Measurements from ENCODE around the gene LETM1. TPM values are rescaled to one million over a fixed set of nuclear protein-coding genes. Genes with fewer than 3 reads are reported as not detected.

The LETM1 gene
- total RNA-seq, 1 donor from 2014 or later = 60.3 TPM

DNA sequence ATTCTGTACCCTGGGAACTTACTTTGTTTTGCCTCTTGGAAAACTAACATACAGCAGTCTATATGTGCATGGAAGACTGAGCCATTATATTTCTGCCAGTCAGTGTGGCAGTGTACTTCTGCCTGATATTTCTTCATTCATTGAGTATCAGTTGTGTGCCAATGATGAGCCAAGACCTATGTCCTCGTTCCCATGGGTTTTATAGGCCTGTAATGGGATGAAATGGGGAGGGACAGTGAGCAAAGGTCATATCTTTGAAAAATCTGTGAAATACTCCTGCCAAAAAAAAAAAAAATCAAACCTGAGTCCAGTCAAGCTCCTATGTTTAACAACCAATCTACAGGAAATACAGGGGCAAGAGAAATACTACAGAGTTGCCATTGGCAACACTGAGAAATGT lies 24.4 kb upstream of the LETM1 start:
- Histone ChIP-seq H2AFZ (ENCODE audit: low read depth, low read length) (no peak overlapping the region), H3K27ac (ENCODE audit: low read depth, low read length) (no peak overlapping the region), H3K4me2 (ENCODE audit: low read length) (no peak overlapping the region), H3K4me3 (ENCODE audit: insufficient read depth, low read depth, low read length) (no peak overlapping the region), H3K27me3 (ENCODE audit: insufficient read depth, low read length) (no peaks in the 10 kb centered on the region), H3K9me3 (ENCODE audit: insufficient read depth, low read depth, low read length) (no peaks in the 10 kb centered on the region), H3K9ac (ENCODE audit: low read length) (no peak overlapping the region), H3K4me1 (ENCODE audit: insufficient read depth, low read length) (peaks cover 5% of the 10 kb centered on the region), H4K20me1 (ENCODE audit: insufficient read depth, low read length) (peaks cover 60% of the 10 kb centered on the region), H3K79me2 (ENCODE audit: insufficient read depth, low read length) (peaks cover 98% of the 10 kb centered on the region), H3K36me3 (ENCODE audit: insufficient read depth, low read length) (no peaks in the 10 kb centered on the region)
- Mint-ChIP-seq H3K27ac (ENCODE audit: unreplicated experiment) (no peak overlapping the region), H3K4me1 (ENCODE audit: low read depth, unreplicated experiment) (peaks cover 15% of the 10 kb centered on the region), H3K9me3 (ENCODE audit: unreplicated experiment) (no peaks in the 10 kb centered on the region), H3K27me3 (ENCODE audit: low read depth, unreplicated experiment) (no peaks in the 10 kb centered on the region), H3K4me3 (ENCODE audit: unreplicated experiment) (no peak overlapping the region), H3K36me3 (ENCODE audit: low read depth, unreplicated experiment) (no peaks in the 10 kb centered on the region)
- no peak for FAIRE-seq
- DNase-seq (ENCODE audit: low read depth) = no peak
- TF ChIP-seq EZH2 (IDR thresholded peaks at IDR 0.05; ENCODE audit: insufficient read depth, low read length) = no peak
- TF ChIP-seq, protein P1, sequence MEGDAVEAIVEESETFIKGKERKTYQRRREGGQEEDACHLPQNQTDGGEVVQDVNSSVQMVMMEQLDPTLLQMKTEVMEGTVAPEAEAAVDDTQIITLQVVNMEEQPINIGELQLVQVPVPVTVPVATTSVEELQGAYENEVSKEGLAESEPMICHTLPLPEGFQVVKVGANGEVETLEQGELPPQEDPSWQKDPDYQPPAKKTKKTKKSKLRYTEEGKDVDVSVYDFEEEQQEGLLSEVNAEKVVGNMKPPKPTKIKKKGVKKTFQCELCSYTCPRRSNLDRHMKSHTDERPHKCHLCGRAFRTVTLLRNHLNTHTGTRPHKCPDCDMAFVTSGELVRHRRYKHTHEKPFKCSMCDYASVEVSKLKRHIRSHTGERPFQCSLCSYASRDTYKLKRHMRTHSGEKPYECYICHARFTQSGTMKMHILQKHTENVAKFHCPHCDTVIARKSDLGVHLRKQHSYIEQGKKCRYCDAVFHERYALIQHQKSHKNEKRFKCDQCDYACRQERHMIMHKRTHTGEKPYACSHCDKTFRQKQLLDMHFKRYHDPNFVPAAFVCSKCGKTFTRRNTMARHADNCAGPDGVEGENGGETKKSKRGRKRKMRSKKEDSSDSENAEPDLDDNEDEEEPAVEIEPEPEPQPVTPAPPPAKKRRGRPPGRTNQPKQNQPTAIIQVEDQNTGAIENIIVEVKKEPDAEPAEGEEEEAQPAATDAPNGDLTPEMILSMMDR (IDR thresholded peaks at IDR 0.05; ENCODE audit: insufficient read depth, low read depth, low read length) = no peak

DNA sequence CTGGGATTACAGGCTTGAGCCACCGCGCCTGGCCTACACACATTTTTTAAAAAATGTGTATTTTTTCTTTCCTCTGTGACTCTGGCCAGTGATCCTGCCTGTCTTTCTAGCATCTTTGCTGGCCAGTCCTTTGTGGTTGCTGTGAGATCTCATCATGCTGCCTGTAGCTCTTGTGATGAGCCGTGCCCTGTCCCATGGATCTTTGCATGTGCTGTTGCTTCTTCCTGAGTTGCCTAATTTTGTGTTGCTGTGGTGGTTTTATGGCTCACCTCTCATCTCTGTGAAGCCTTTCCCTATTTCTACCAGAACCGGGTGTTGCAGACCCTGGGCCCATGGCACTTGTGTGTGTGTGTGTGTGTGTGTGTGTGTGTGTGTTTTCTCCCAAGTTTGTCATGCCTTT lies 23.5 kb upstream of the LETM1 start:
- peaks cover 15% of the 10 kb centered on the region for H3K4me1 Mint-ChIP-seq (ENCODE audit: low read depth, unreplicated experiment)
- H3K9me3 ChIP-seq (ENCODE audit: insufficient read depth, low read depth, low read length) = no peaks in the 10 kb centered on the region
- no peaks in the 10 kb centered on the region for H3K27me3 ChIP-seq (ENCODE audit: insufficient read depth, low read length)
- no peak overlapping the region for H3K27ac ChIP-seq (ENCODE audit: low read depth, low read length)
- no peaks in the 10 kb centered on the region for H3K36me3 ChIP-seq (ENCODE audit: insufficient read depth, low read length)
- H3K9ac ChIP-seq (ENCODE audit: low read length) = no peak overlapping the region
- no peak overlapping the region for H3K4me3 ChIP-seq (ENCODE audit: insufficient read depth, low read depth, low read length)
- no peaks in the 10 kb centered on the region for H3K9me3 Mint-ChIP-seq (ENCODE audit: unreplicated experiment)
- FAIRE-seq (no peak), DNase-seq (ENCODE audit: low read depth) (no peak)
- TF ChIP-seq, protein P1 (IDR thresholded peaks at IDR 0.05; ENCODE audit: insufficient read depth, low read depth, low read length) = no peak
- TF ChIP-seq EZH2 (IDR thresholded peaks at IDR 0.05; ENCODE audit: insufficient read depth, low read length) = no peak
- no peak overlapping the region for H3K4me2 ChIP-seq (ENCODE audit: low read length)
- H3K27me3 Mint-ChIP-seq (ENCODE audit: low read depth, unreplicated experiment) = no peaks in the 10 kb centered on the region
- H3K27ac Mint-ChIP-seq (ENCODE audit: unreplicated experiment) = no peak overlapping the region
- no peak overlapping the region for H2AFZ ChIP-seq (ENCODE audit: low read depth, low read length)
- no peak overlapping the region for H3K4me3 Mint-ChIP-seq (ENCODE audit: unreplicated experiment)
- H4K20me1 ChIP-seq (ENCODE audit: insufficient read depth, low read length) = peaks cover 64% of the 10 kb centered on the region
- H3K36me3 Mint-ChIP-seq (ENCODE audit: low read depth, unreplicated experiment) = no peaks in the 10 kb centered on the region
- H3K4me1 ChIP-seq (ENCODE audit: insufficient read depth, low read length) = peaks cover 5% of the 10 kb centered on the region
- peaks cover 98% of the 10 kb centered on the region for H3K79me2 ChIP-seq (ENCODE audit: insufficient read depth, low read length)

DNA sequence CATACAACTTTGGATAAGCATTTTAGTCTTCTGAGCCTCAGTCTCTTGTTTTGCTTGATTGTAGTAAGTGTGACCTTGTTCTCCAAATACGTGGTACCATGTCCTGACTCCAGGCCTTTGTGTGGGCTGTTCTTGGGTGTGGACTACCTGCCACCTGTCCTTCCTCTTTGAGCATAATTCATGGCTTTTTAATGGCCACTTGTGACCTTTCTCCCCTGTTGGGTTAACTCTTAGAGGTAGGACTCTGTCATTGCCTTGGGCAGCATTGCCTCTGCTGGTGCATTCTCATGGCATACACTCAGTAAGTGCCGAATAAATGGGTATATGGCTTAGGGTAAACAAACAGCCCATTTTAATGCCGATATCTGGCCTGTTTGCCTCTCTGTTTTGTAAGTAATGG lies 18.2 kb upstream of the LETM1 start:
- no peaks in the 10 kb centered on the region for H3K36me3 ChIP-seq (ENCODE audit: insufficient read depth, low read length)
- H3K4me1 ChIP-seq (ENCODE audit: insufficient read depth, low read length) = peaks cover 25% of the 10 kb centered on the region
- FAIRE-seq = no peak
- no peaks in the 10 kb centered on the region for H3K36me3 Mint-ChIP-seq (ENCODE audit: low read depth, unreplicated experiment)
- H3K4me3 ChIP-seq (ENCODE audit: insufficient read depth, low read depth, low read length) = no peak overlapping the region
- no peaks in the 10 kb centered on the region for H3K27me3 ChIP-seq (ENCODE audit: insufficient read depth, low read length)
- no peak for DNase-seq (ENCODE audit: low read depth)
- no peak overlapping the region for H3K27ac ChIP-seq (ENCODE audit: low read depth, low read length)
- H2AFZ ChIP-seq (ENCODE audit: low read depth, low read length) = no peak overlapping the region
- H3K79me2 ChIP-seq (ENCODE audit: insufficient read depth, low read length) = peaks cover 75% of the 10 kb centered on the region
- no peak overlapping the region for H3K9ac ChIP-seq (ENCODE audit: low read length)
- peaks cover 33% of the 10 kb centered on the region for H4K20me1 ChIP-seq (ENCODE audit: insufficient read depth, low read length)
- H3K4me1 Mint-ChIP-seq (ENCODE audit: low read depth, unreplicated experiment) = peaks cover 13% of the 10 kb centered on the region
- no peaks in the 10 kb centered on the region for H3K9me3 ChIP-seq (ENCODE audit: insufficient read depth, low read depth, low read length)
- H3K27me3 Mint-ChIP-seq (ENCODE audit: low read depth, unreplicated experiment) = no peaks in the 10 kb centered on the region
- no peak overlapping the region for H3K4me3 Mint-ChIP-seq (ENCODE audit: unreplicated experiment)
- TF ChIP-seq, protein P1 (IDR thresholded peaks at IDR 0.05; ENCODE audit: insufficient read depth, low read depth, low read length) = no peak
- TF ChIP-seq EZH2 (IDR thresholded peaks at IDR 0.05; ENCODE audit: insufficient read depth, low read length) = no peak
- no peaks in the 10 kb centered on the region for H3K9me3 Mint-ChIP-seq (ENCODE audit: unreplicated experiment)
- H3K4me2 ChIP-seq (ENCODE audit: low read length) = peak overlapping the region; percentile 88
- H3K27ac Mint-ChIP-seq (ENCODE audit: unreplicated experiment) = no peak overlapping the region

All from astrocyte (in vitro differentiated cells and primary cell).